Measurements from ENCODE around the gene LAT.
"Not testable (repeated sequence)": the region's sequence is repeated elsewhere in the genome, so short reads cannot be mapped to it uniquely, and the experiment has no call there.

Gene LAT

DNA sequence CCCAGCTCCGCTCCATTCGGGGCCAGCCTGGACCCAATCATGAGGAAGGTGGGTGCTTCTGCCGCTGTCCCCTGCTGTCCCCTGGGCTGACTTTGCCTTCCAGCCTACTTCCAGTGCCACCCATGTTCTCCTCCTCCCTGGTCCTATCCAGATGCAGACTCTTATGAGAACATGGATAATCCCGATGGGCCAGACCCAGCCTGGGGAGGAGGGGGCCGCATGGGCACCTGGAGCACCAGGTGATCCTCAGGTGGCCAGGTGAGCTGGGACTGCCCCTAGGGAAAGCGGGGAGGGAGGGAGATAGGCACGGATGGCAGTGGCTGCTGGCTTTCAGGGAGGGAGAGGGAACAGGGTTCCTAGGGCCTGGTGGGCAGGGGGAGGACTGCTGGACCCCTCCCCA is 46.1 kb upstream of the LAT start:
- Histone ChIP-seq H3K4me2 (ENCODE audit: low read length) (no peak overlapping the region), H3K36me3 (ENCODE audit: control insufficient read depth, insufficient read depth, low read length) (no peaks in the 10 kb centered on the region), H3K27me3 (ENCODE audit: insufficient read depth, low read length, poor library complexity) (no peaks in the 10 kb centered on the region), H4K5ac (ENCODE audit: low read length) (no peak overlapping the region), H2BK120ac (ENCODE audit: low read depth, low read length) (no peak overlapping the region), H3K4ac (ENCODE audit: low read depth, low read length) (no peak overlapping the region), H3K56ac (ENCODE audit: low read length) (no peak overlapping the region), H3K4me3 (ENCODE audit: low read length) (no peak overlapping the region), H3K4me1 (ENCODE audit: control insufficient read depth, low read depth, low read length) (no peaks in the 10 kb centered on the region), H3K79me1 (ENCODE audit: low read length) (no peaks in the 10 kb centered on the region), H2AK5ac (ENCODE audit: low read length) (no peak overlapping the region), H3K9ac (ENCODE audit: low read length) (no peak overlapping the region), H3K27ac (ENCODE audit: low read depth, low read length) (no peak overlapping the region), H3K79me2 (ENCODE audit: control insufficient read depth, insufficient read depth, low read length) (no peaks in the 10 kb centered on the region), H3K23ac (ENCODE audit: low read length) (no peak overlapping the region), H2BK5ac (ENCODE audit: low read length) (no peak overlapping the region), H3K18ac (ENCODE audit: low read length) (no peak overlapping the region), H2BK15ac (replicated peaks; ENCODE audit: low read depth) (no peak overlapping the region), H4K8ac (ENCODE audit: low read depth, low read length) (no peak overlapping the region)
- WGBS (ENCODE audit: extremely low coverage, insufficient coverage, low lambda C conversion rate) = no CpG with 5 or more reads among the region's 7 CpGs
- DNase-seq = no peak

DNA sequence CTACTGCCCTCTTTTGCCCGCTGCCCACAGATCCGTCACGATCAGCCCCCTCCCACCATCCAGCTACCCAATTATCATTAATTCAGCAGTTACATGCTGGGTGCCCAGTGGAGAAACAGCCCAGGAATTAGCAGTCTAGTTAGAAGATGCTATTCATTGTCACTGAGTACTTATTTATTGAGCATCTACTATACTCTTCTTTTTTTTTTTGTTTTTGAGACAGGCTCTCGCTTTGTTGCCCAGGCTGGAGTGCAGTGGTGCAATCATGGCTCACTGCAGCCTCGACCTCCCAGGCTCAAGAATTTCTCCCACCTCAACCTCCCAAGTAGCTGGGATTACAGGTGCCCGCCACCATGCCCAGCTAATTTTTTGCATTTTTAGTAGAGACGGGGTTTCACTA is 45.0 kb upstream of the LAT start:
- no CpG with 5 or more reads among the region's 7 CpGs for WGBS (ENCODE audit: extremely low coverage, insufficient coverage, low lambda C conversion rate)
- H4K8ac ChIP-seq (ENCODE audit: low read depth, low read length) = not testable (repeated sequence)

DNA sequence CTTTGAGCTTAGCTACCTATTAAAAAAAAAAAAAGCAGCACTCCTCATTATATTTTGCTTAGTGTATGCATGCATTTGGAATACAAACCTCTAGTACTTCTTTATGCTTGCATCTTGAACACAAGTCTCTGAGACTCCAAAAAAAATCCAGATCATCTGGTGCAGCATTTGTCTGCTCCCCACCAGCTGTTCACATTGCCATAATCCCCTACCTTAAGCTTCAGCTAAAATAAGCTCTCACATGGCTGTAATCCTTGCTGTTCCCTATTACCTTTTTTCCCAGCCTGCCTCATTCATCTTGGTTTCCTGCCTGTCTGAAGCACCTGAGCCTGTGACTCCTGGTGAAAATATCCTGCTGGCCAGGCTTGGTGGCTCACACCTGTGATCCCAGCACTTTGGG is 41.6 kb upstream of the LAT start:
- Histone ChIP-seq H3K56ac (ENCODE audit: low read length) (no peak overlapping the region), H4K5ac (ENCODE audit: low read length) (no peak overlapping the region), H3K27me3 (ENCODE audit: insufficient read depth, low read length, poor library complexity) (no peaks in the 10 kb centered on the region), H2AK5ac (ENCODE audit: low read length) (no peak overlapping the region), H3K27ac (ENCODE audit: low read depth, low read length) (no peak overlapping the region), H4K8ac (ENCODE audit: low read depth, low read length) (no peak overlapping the region), H2BK120ac (ENCODE audit: low read depth, low read length) (no peak overlapping the region), H3K4me2 (ENCODE audit: low read length) (no peak overlapping the region), H3K36me3 (ENCODE audit: control insufficient read depth, insufficient read depth, low read length) (no peaks in the 10 kb centered on the region), H2BK15ac (replicated peaks; ENCODE audit: low read depth) (no peak overlapping the region), H2BK5ac (ENCODE audit: low read length) (no peak overlapping the region), H3K23ac (ENCODE audit: low read length) (no peak overlapping the region), H3K79me1 (ENCODE audit: low read length) (no peaks in the 10 kb centered on the region), H3K79me2 (ENCODE audit: control insufficient read depth, insufficient read depth, low read length) (no peaks in the 10 kb centered on the region), H3K4me1 (ENCODE audit: control insufficient read depth, low read depth, low read length) (no peaks in the 10 kb centered on the region), H3K9ac (ENCODE audit: low read length) (no peak overlapping the region), H3K18ac (ENCODE audit: low read length) (no peak overlapping the region), H3K4ac (ENCODE audit: low read depth, low read length) (no peak overlapping the region), H3K4me3 (ENCODE audit: low read length) (no peak overlapping the region)
- DNase-seq = no peak

More for the DNA sequence above, 45.0 kb upstream of the LAT start:
- H3K27ac ChIP-seq (ENCODE audit: low read depth, low read length); H2BK15ac ChIP-seq (replicated peaks; ENCODE audit: low read depth); H3K4ac ChIP-seq (ENCODE audit: low read depth, low read length); H3K18ac ChIP-seq (ENCODE audit: low read length); H3K56ac ChIP-seq (ENCODE audit: low read length); H3K79me2 ChIP-seq (ENCODE audit: control insufficient read depth, insufficient read depth, low read length); DNase-seq; H3K4me1 ChIP-seq (ENCODE audit: control insufficient read depth, low read depth, low read length); H3K4me3 ChIP-seq (ENCODE audit: low read length); H3K9ac ChIP-seq (ENCODE audit: low read length); H2BK5ac ChIP-seq (ENCODE audit: low read length); H3K4me2 ChIP-seq (ENCODE audit: low read length); H3K36me3 ChIP-seq (ENCODE audit: control insufficient read depth, insufficient read depth, low read length); H3K23ac ChIP-seq (ENCODE audit: low read length); H2BK120ac ChIP-seq (ENCODE audit: low read depth, low read length); H3K79me1 ChIP-seq (ENCODE audit: low read length); H2AK5ac ChIP-seq (ENCODE audit: low read length); H3K27me3 ChIP-seq (ENCODE audit: insufficient read depth, low read length, poor library complexity); H4K5ac ChIP-seq (ENCODE audit: low read length): not testable (repeated sequence)

DNA sequence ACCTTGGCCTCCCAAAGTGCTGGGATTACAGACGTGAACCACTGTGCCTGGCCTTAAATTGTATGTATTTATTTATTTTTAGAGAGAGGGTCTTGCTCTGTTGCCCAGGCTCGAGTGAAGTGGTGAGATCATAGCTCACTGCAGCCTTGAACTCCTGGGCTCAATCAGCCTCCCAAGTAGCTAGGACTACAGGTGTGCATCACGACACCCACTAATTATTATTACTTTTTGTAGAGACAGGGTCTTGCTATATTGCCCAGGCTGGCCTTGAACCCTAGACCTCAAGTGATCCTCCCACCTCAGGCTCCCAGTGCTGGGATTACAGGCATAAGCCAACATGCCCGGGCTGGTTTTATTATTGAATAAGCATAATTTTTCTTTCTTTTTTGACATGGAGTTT is 38.2 kb upstream of the LAT start:
- H3K23ac ChIP-seq (ENCODE audit: low read length) = no peak overlapping the region
- H2BK5ac ChIP-seq (ENCODE audit: low read length) = no peak overlapping the region
- no peak overlapping the region for H3K4me3 ChIP-seq (ENCODE audit: low read length)
- WGBS (ENCODE audit: extremely low coverage, insufficient coverage, low lambda C conversion rate) = no CpG with 5 or more reads among the region's 4 CpGs
- H3K79me2 ChIP-seq (ENCODE audit: control insufficient read depth, insufficient read depth, low read length) = peaks cover 5% of the 10 kb centered on the region
- H4K8ac ChIP-seq (ENCODE audit: low read depth, low read length) = no peak overlapping the region
- DNase-seq = no peak
- H3K4me2 ChIP-seq (ENCODE audit: low read length) = no peak overlapping the region
- H3K27me3 ChIP-seq (ENCODE audit: insufficient read depth, low read length, poor library complexity) = no peaks in the 10 kb centered on the region
- no peak overlapping the region for H3K4ac ChIP-seq (ENCODE audit: low read depth, low read length)
- no peak overlapping the region for H3K27ac ChIP-seq (ENCODE audit: low read depth, low read length)
- H3K56ac ChIP-seq (ENCODE audit: low read length) = no peak overlapping the region
- peaks cover 3% of the 10 kb centered on the region for H3K79me1 ChIP-seq (ENCODE audit: low read length)
- H3K18ac ChIP-seq (ENCODE audit: low read length) = no peak overlapping the region
- H2AK5ac ChIP-seq (ENCODE audit: low read length) = no peak overlapping the region
- no peak overlapping the region for H2BK15ac ChIP-seq (replicated peaks; ENCODE audit: low read depth)
- H3K9ac ChIP-seq (ENCODE audit: low read length) = no peak overlapping the region
- H4K5ac ChIP-seq (ENCODE audit: low read length) = no peak overlapping the region
- no peak overlapping the region for H2BK120ac ChIP-seq (ENCODE audit: low read depth, low read length)
- no peaks in the 10 kb centered on the region for H3K36me3 ChIP-seq (ENCODE audit: control insufficient read depth, insufficient read depth, low read length)
- H3K4me1 ChIP-seq (ENCODE audit: control insufficient read depth, low read depth, low read length) = no peaks in the 10 kb centered on the region

DNA sequence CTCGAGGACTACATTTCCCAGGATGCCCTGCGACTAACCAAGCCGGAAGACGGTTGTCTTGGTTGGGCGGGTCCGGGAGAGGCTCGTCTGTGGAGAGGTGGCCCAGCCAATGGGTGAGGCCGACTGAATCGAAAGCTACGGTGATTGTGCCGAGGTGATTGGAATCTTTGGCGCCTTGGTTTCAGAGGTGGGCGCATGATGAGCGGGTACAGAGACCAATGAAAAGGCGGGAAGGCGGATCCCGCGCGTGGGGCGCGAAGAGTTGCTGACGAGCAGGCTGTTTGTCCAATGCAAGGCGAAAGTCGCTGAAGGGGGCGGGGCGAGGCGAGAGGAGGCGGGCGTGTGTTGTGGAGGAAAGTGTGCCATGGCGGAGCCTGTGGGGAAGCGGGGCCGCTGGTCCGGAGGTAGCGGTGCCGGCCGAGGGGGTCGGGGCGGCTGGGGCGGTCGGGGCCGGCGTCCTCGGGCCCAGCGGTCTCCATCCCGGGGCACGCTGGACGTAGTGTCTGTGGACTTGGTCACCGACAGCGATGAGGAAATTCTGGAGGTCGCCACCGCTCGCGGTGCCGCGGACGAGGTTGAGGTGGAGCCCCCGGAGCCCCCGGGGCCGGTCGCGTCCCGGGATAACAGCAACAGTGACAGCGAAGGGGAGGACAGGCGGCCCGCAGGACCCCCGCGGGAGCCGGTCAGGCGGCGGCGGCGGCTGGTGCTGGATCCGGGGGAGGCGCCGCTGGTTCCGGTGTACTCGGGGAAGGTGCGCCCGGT is 34.0 kb upstream of the LAT start, which contains the start of gene NFATC2IP:
Gene NFATC2IP, plus strand, starts transcription at position 290 of the 762 bp plus-strand sequence. Its CDS starts 75 bp downstream, at position 365.
- Histone ChIP-seq H4K8ac (ENCODE audit: low read depth, low read length) (no peak within 1 kb of the TSS), H3K4me1 (ENCODE audit: control insufficient read depth, low read depth, low read length) (peaks cover 2% of the 10 kb centered on the region), H2BK120ac (ENCODE audit: low read depth, low read length) (peak within 1 kb of the TSS; percentile 82), H3K79me2 (ENCODE audit: control insufficient read depth, insufficient read depth, low read length) (peaks cover 11% of the 10 kb centered on the region), H2BK5ac (ENCODE audit: low read length) (no peak within 1 kb of the TSS), H3K56ac (ENCODE audit: low read length) (peak within 1 kb of the TSS; percentile 91), H3K23ac (ENCODE audit: low read length) (peak within 1 kb of the TSS; percentile 15), H4K5ac (ENCODE audit: low read length) (no peak within 1 kb of the TSS), H3K36me3 (ENCODE audit: control insufficient read depth, insufficient read depth, low read length) (peaks cover 6% of the 10 kb centered on the region), H2AK5ac (ENCODE audit: low read length) (no peak within 1 kb of the TSS), H3K18ac (ENCODE audit: low read length) (peak within 1 kb of the TSS; percentile 91), H3K4me2 (ENCODE audit: low read length) (peak within 1 kb of the TSS; percentile 42), H3K79me1 (ENCODE audit: low read length) (peaks cover 6% of the 10 kb centered on the region), H3K4me3 (ENCODE audit: low read length) (peak within 1 kb of the TSS; percentile 79), H2BK15ac (replicated peaks; ENCODE audit: low read depth) (no peak within 1 kb of the TSS), H3K4ac (ENCODE audit: low read depth, low read length) (peak within 1 kb of the TSS; percentile 58), H3K27me3 (ENCODE audit: insufficient read depth, low read length, poor library complexity) (no peaks in the 10 kb centered on the region), H3K27ac (ENCODE audit: low read depth, low read length) (peak within 1 kb of the TSS; percentile 39), H3K9ac (ENCODE audit: low read length) (peak within 1 kb of the TSS; percentile 88)
- WGBS (ENCODE audit: extremely low coverage, insufficient coverage, low lambda C conversion rate) = no CpG with 5 or more reads among the region's 79 CpGs
- DNase-seq = peak; percentile 100
